ENCODE results near the gene LPIN1. TPM values are rescaled to one million over a fixed set of nuclear protein-coding genes. Genes with fewer than 3 reads are reported as not detected.

Gene LPIN1
- total and polyA plus RNA-seq, 2 of the 8 experiments (the other 6 are each of a cell fraction or from before 2014, with no cell fraction given), result 4.3 to 9.8 TPM

GRCh38 chr2:11724151-11724550 lies 22.3 kb upstream of the LPIN1 start:
- H4K5ac ChIP-seq (ENCODE audit: insufficient read length, low read depth, low read length), result no peak overlapping the region
- H3K4me3 ChIP-seq (ENCODE audit: extremely low read depth in 1 of 4, insufficient read depth in 2 of 4, low read depth in 3 of 4, low read length in 4 of 4), result no peak overlapping the region
- no peak overlapping the region for H2BK15ac ChIP-seq (ENCODE audit: low read length)
- H3K9ac ChIP-seq (replicated peaks in 1 of 4; ENCODE audit: extremely low read depth in 1 of 4, low read depth in 3 of 4, low read length in 3 of 4), result no peak overlapping the region
- no peaks in the 10 kb centered on the region for H3K79me2 ChIP-seq (ENCODE audit: control insufficient read depth in 1 of 2, insufficient read depth in 2 of 2, low read length in 2 of 2)
- H3K4me2 ChIP-seq (ENCODE audit: insufficient read depth in 1 of 2, low read depth in 2 of 2, low read length in 2 of 2), result no peak overlapping the region
- no peak overlapping the region for H2BK5ac ChIP-seq (ENCODE audit: low read depth, low read length)
- H3K27me3 ChIP-seq (replicated peaks in 1 of 4; ENCODE audit: control insufficient read depth in 3 of 4, extremely low read depth in 1 of 4, insufficient read depth in 3 of 4, low read length in 3 of 4), result no peaks in the 10 kb centered on the region
- H3K4me1 ChIP-seq (replicated peaks in 1 of 4; ENCODE audit: control insufficient read depth in 3 of 4, insufficient read depth in 4 of 4, low read length in 3 of 4), result peaks cover 0 to 3% (median 0%) of the 10 kb centered on the region in 4 experiments; a peak in 3 of 7 replicates
- no peak overlapping the region for H3K18ac ChIP-seq (ENCODE audit: extremely low read depth, low read length)
- H3K27ac ChIP-seq (ENCODE audit: low read depth, low read length), result no peak overlapping the region
- no peak overlapping the region for H3K14ac ChIP-seq (ENCODE audit: insufficient read length)
- H3K36me3 ChIP-seq (ENCODE audit: control insufficient read depth in 2 of 4, insufficient read depth in 4 of 4, low read length in 3 of 4), result no peaks in the 10 kb centered on the region
- H2AK5ac ChIP-seq (ENCODE audit: low read depth, low read length), result no peak overlapping the region
- H2BK20ac ChIP-seq (ENCODE audit: low read length), result no peak overlapping the region
- no peak overlapping the region for H2BK12ac ChIP-seq (ENCODE audit: low read depth, low read length)
- no peak overlapping the region for H2BK120ac ChIP-seq (replicated peaks; ENCODE audit: low read depth, low read length)
- no peak for TF ChIP-seq ZNF274 (IDR thresholded peaks at IDR 0.05; ENCODE audit: borderline replicate concordance, extremely low read depth, low read length)
- TF ChIP-seq RBBP5 (IDR thresholded peaks at IDR 0.05; ENCODE audit: borderline replicate concordance, low read depth, low read length), result no peak
- no peak for TF ChIP-seq SP2 (IDR thresholded peaks at IDR 0.05; ENCODE audit: low read length)
- no peak for TF ChIP-seq NRF1 (IDR thresholded peaks at IDR 0.05; ENCODE audit: low read depth, low read length)
- no peak for TF ChIP-seq SP1 (IDR thresholded peaks at IDR 0.05; ENCODE audit: low read depth, low read length)
- TF ChIP-seq TAF1 (IDR thresholded peaks at IDR 0.05; ENCODE audit: low read depth, low read length), result no peak
- TF ChIP-seq POLR2A (IDR thresholded peaks at IDR 0.05; ENCODE audit: control extremely low read depth in 1 of 2, low read depth in 2 of 2, low read length in 2 of 2), result no peak
- TF ChIP-seq KDM5A (IDR thresholded peaks at IDR 0.05; ENCODE audit: low read length), result no peak
- TF ChIP-seq EP300 (IDR thresholded peaks at IDR 0.05; ENCODE audit: borderline replicate concordance in 1 of 2, low read depth in 2 of 2, low read length in 2 of 2), result no peak
- no peak for TF ChIP-seq BRCA1 (IDR thresholded peaks at IDR 0.05; ENCODE audit: low read depth, low read length)
- TF ChIP-seq E2F6 (IDR thresholded peaks at IDR 0.05), result no peak
- TF ChIP-seq, protein P1, sequence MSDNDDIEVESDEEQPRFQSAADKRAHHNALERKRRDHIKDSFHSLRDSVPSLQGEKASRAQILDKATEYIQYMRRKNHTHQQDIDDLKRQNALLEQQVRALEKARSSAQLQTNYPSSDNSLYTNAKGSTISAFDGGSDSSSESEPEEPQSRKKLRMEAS (IDR thresholded peaks at IDR 0.05), result no peak
- H3K23ac ChIP-seq (ENCODE audit: insufficient read length), result no peak overlapping the region
- H3K4ac ChIP-seq (replicated peaks; ENCODE audit: insufficient read length, low read depth, low read length), result no peak overlapping the region
- H4K8ac ChIP-seq (ENCODE audit: extremely low read depth, insufficient read depth, low read length), result peak overlapping the region; percentile 31; the same call in 1 of the 2 replicates
- H3K9me3 ChIP-seq (ENCODE audit: insufficient read depth in 2 of 2, low read depth in 1 of 2, low read length in 1 of 2), result no peaks in the 10 kb centered on the region
- H2AFZ ChIP-seq (ENCODE audit: low read length), result no peak overlapping the region
- no peaks in the 10 kb centered on the region for H4K20me1 ChIP-seq (replicated peaks in 1 of 2; ENCODE audit: control insufficient read depth in 1 of 2, insufficient read depth in 2 of 2, low read length in 2 of 2)
- POLR2A ChIA-PET (ENCODE audit: partially characterized antibody), result interaction anchor here (0.9 kb wide), 1 partner anchor 23 kb away, joined by 3 read pairs; the partner anchor contains the start of gene LPIN1
- DNase-seq (ENCODE audit: low read depth in 1 of 2, low spot score in 2 of 2) (no peak), FAIRE-seq (no peak)
- 77% methylated on average over 6 of the region's 7 CpGs; no CpG with 5 or more reads in 1 of the 2 experiments for WGBS, 2 experiments (ENCODE audit: extremely low coverage in 1 of 2, insufficient coverage in 1 of 2, insufficient read length in 1 of 2, insufficient replicate concordance in 2 of 2, low coverage in 1 of 2, low lambda C conversion rate in 2 of 2, missing lambda C conversion rate in 1 of 2)
- CTCF ChIA-PET (ENCODE audit: partially characterized antibody), result interaction anchor here (0.7 to 3.6 kb wide), 6 partner anchors 16 to 768 kb away, joined by 3 to 19 read pairs (median 3); partner anchors contain the start of gene LPIN1
- no peaks in the 10 kb centered on the region for H3K23me2 ChIP-seq (ENCODE audit: low read depth, low read length)
- no peak overlapping the region for H3K56ac ChIP-seq (replicated peaks; ENCODE audit: insufficient read length, low read depth, low read length)
- no peak overlapping the region for H4K91ac ChIP-seq (replicated peaks; ENCODE audit: insufficient read length, low read length)
- no peaks in the 10 kb centered on the region for H3K79me1 ChIP-seq (ENCODE audit: low read depth, low read length)

Data from H1 (cell line).